Activated T-cell treated with anti-CD3 and anti-CD28 coated beads, Interleukin-2, amount 50 U/mL, for 72 hours (primary cell): ENCODE measurements around the gene PHKG2. TPM values are rescaled to one million over a fixed set of nuclear protein-coding genes. Genes with fewer than 3 reads are reported as not detected.

ENCODE experiments used
- ATAC-seq, 2 donors: fragments of 150-1000 bp; cut with Tn5 transposase; replicated peaks in 1 of 2; 2 replicates each; pipeline ENCODE4 v1.10.0; 2021; ENCODE audit warnings: moderate library complexity in 2 of 2, mild to moderate bottlenecking in 1 of 2
- DNase-seq, 2 donors: peaks; one replicate each; pipeline ENCODE4 v3.0.0; 2021 to 2022; ENCODE audit warnings: mixed read lengths in 1 of 2
- H3K27ac Mint-ChIP-seq: one replicate; pipeline ENCODE4 v1.8.0; 2022; ENCODE audit warnings: mild to moderate bottlenecking, moderate library complexity, mixed read lengths
- H3K27me3 Mint-ChIP-seq: one replicate; pipeline ENCODE4 v1.8.0; 2022; ENCODE audit warnings: low read depth, mixed read lengths
- H3K36me3 Mint-ChIP-seq, 2 donors: one replicate each; pipeline ENCODE4 v1.8.0; 2022; ENCODE audit warnings: mixed read lengths in 2 of 2, mild to moderate bottlenecking in 1 of 2; ENCODE audit not compliant: insufficient read depth in 2 of 2
- H3K4me1 Mint-ChIP-seq: one replicate; pipeline ENCODE4 v1.8.0; 2022; ENCODE audit warnings: low read depth, mixed read lengths
- H3K4me3 Mint-ChIP-seq, 2 donors: one replicate each; pipeline ENCODE4 v1.8.0; 2022; ENCODE audit warnings: mild to moderate bottlenecking in 2 of 2, mixed read lengths in 2 of 2, moderate library complexity in 2 of 2
- H3K9me3 Mint-ChIP-seq, 2 donors: one replicate each; pipeline ENCODE4 v1.8.0; 2022; ENCODE audit warnings: mixed read lengths in 2 of 2
- total RNA-seq, 2 donors: library from RNA; stranded (reverse); gene quantifications; one replicate each; pipeline ENCODE4 v1.2.3, GENCODE V29; 2022

PHKG2 gene
- total RNA-seq, 2 donors from 2014 or later: 38.0 to 38.5 TPM

DNA sequence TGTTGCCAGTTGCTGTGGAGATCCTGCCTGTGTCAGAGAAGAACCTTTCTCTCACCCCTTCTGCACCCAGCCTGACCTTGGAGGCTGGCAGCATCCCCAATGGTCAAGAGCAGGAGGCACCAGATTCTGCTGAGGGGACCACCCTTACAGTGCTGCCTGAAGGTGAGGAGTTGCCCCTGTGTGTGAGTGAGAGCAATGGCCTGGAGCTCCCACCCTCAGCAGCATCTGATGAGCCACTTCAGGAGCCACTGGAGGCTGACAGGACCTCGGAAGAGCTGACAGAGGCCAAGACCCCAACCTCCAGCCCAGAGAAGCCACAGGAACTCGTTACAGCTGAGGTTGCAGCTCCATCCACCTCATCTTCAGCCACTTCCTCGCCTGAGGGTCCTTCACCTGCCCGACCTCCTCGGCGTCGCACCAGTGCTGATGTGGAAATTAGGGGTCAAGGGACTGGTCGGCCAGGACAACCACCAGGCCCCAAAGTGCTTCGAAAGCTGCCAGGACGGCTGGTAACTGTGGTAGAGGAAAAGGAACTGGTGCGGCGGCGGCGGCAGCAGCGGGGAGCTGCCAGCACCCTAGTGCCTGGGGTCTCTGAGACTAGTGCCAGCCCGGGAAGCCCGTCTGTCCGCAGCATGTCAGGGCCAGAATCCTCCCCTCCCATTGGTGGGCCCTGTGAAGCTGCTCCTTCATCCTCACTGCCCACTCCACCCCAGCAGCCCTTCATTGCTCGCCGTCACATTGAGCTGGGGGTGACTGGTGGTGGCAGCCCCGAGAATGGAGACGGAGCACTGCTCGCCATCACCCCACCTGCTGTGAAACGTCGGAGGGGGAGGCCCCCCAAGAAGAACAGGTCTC is 10.2 kb upstream of the PHKG2 start:
- H3K9me3 Mint-ChIP-seq: no peaks in the 10 kb centered on the region
- no peak for DNase-seq
- no peaks in the 10 kb centered on the region for H3K27me3 Mint-ChIP-seq
- H3K27ac Mint-ChIP-seq: no peak overlapping the region
- H3K36me3 Mint-ChIP-seq: peaks cover 8 to 31% of the 10 kb centered on the region in 2 donors
- peaks cover 26% of the 10 kb centered on the region for H3K4me1 Mint-ChIP-seq
- H3K4me3 Mint-ChIP-seq: no peak overlapping the region
- ATAC-seq: no peak

DNA sequence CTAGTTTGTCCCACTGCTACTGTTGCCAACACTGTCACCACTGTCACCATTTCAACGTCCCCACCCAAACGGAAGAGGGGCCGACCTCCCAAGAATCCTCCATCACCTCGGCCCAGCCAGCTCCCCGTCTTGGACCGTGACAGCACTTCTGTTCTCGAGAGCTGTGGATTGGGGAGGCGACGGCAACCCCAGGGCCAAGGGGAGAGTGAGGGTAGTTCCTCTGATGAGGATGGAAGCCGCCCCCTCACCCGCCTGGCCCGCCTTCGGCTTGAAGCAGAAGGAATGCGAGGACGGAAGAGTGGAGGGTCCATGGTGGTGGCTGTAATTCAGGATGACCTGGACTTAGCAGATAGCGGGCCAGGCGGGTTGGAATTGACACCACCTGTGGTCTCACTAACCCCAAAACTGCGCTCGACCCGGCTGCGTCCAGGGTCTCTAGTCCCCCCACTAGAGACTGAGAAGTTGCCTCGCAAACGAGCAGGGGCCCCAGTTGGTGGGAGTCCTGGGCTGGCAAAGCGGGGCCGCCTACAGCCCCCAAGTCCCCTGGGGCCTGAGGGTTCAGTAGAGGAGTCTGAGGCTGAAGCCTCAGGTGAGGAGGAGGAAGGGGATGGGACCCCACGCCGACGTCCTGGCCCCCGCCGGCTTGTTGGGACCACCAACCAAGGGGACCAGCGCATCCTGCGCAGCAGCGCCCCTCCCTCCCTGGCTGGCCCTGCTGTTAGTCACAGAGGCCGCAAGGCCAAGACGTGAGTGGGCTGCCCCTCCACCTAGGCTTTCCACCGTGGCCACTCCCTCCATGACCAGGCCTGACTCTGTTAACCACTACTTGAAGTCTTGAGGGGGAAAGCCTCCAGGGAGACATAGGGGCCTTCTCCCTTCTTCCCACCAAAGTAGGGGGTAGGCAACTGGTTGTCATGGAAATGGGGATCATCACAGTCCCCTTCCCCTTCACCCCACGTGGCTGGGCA is 9.0 kb upstream of the PHKG2 start:
- H3K27ac Mint-ChIP-seq: no peak overlapping the region
- H3K4me3 Mint-ChIP-seq: no peak overlapping the region
- no peak for ATAC-seq
- no peaks in the 10 kb centered on the region for H3K9me3 Mint-ChIP-seq
- H3K27me3 Mint-ChIP-seq: no peaks in the 10 kb centered on the region
- no peak for DNase-seq
- peaks cover 8 to 26% of the 10 kb centered on the region in 2 donors for H3K36me3 Mint-ChIP-seq
- H3K4me1 Mint-ChIP-seq: peaks cover 26% of the 10 kb centered on the region

DNA sequence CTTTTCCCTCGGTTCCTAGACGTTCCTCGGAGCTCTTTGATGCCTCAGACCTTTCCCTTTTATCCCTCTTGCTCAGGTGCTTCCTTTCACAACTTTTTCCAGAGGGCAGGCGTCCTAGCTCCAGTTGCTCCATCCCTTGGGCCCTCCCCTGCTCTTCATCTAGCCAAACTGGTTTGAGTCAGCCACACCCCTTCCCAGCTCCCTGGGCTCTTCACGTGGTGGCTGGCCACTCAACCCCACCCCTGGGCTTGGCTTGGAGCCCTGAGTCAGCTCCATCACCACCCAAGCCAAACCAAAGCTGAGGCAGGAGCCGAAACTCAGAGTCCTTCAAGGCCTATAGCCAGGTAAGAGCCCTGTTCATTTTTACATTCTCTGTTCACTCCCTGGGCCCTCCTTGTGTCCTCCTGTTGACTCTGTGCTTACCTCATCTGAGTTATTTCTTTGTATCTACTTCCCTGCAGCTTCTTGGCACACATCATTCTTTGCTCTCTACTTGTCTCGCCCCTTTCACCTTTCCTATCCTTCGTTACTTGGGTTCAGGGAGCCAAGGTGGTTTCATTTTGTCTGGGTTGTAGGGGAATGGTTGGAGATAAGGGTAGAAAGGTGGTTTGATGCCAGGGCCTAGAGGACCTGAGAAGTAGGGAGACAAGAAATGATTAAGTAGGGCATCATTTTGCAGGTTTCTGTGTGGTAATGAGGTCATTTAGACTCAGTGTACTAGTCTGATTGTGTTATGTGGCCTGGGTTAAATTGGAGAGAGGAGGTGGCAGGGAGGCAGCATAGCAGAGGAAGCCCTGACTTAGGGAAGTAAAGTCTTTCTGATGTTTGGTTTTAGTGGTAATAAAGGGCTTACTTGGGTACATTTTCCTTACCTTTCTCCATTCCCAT is 7.6 kb upstream of the PHKG2 start:
- peaks cover 26% of the 10 kb centered on the region for H3K4me1 Mint-ChIP-seq
- ATAC-seq (peak; percentile 66 to 77), DNase-seq (peak in 1 of 2 donors; percentile 35)
- H3K4me3 Mint-ChIP-seq: peak overlapping the region in 1 of 2 donors; percentile 3
- H3K36me3 Mint-ChIP-seq: peaks cover 8 to 30% of the 10 kb centered on the region in 2 donors
- no peaks in the 10 kb centered on the region for H3K27me3 Mint-ChIP-seq
- peak overlapping the region; percentile 55 for H3K27ac Mint-ChIP-seq
- H3K9me3 Mint-ChIP-seq: no peaks in the 10 kb centered on the region

DNA sequence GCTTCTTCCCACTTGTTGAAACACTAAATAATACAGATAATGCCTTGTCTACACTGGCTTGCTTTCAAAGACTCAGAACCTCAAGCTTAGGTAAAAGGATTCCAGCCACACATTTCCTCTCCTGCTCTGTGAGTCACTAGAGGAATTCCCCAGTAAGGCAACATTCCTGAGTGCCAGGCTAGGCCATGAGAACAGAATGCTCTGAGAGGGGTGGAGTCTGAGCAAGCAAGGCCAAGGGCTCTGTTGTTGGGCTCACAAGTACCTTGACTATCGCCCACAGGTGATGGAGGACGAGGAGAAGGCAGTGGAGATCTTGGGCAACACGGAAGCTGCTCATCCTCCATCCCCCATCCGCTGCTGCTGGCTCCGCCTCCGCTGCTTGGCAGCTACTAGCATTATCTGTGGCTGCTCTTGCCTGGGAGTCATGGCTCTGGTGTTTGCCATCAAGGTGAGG is 6.7 kb upstream of the PHKG2 start:
- H3K4me1 Mint-ChIP-seq: peaks cover 26% of the 10 kb centered on the region
- no peaks in the 10 kb centered on the region for H3K27me3 Mint-ChIP-seq
- H3K36me3 Mint-ChIP-seq: peaks cover 8 to 26% of the 10 kb centered on the region in 2 donors
- DNase-seq: no peak
- no peak for ATAC-seq
- no peak overlapping the region for H3K4me3 Mint-ChIP-seq
- no peaks in the 10 kb centered on the region for H3K9me3 Mint-ChIP-seq
- peak overlapping the region; percentile 12 for H3K27ac Mint-ChIP-seq

GRCh38 chr16:30743716-30744115 is 4.5 kb upstream of the PHKG2 start:
- no peaks in the 10 kb centered on the region for H3K9me3 Mint-ChIP-seq
- ATAC-seq: no peak
- H3K4me1 Mint-ChIP-seq: peaks cover 27% of the 10 kb centered on the region
- H3K36me3 Mint-ChIP-seq: peaks cover 4 to 16% of the 10 kb centered on the region in 2 donors
- H3K27ac Mint-ChIP-seq: no peak overlapping the region
- no peaks in the 10 kb centered on the region for H3K27me3 Mint-ChIP-seq
- no peak overlapping the region for H3K4me3 Mint-ChIP-seq
- no peak for DNase-seq

- Mint-ChIP-seq H3K4me3 (no peak overlapping the region), H3K36me3 (peaks cover 6 to 16% of the 10 kb centered on the region in 2 donors), H3K27me3 (no peaks in the 10 kb centered on the region), H3K27ac (peak overlapping the region; percentile 6), H3K4me1 (peaks cover 27% of the 10 kb centered on the region), H3K9me3 (no peaks in the 10 kb centered on the region)
- DNase-seq (no peak), ATAC-seq (no peak)
These were observed 4.0 kb upstream of the PHKG2 start for GRCh38 chr16:30744183-30744582.

DNA sequence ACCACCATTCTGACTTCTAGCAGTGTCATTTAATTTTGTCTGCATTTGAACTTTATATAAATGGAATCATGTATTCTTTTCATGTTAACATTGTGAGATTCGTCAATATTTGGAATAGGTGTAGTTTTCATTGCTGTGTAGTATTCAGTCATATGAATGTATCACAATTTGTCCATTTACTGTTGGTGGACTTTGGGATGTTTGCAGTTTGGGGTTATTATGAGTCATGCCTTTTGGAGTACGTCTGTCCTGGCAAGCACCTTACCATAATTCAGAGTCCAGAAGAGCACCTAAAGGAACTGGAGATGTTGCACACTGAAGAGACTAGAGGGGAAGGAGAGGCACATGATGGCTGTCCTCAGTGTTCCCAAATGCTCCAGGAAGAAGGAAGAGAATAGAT is 3.1 kb upstream of the PHKG2 start:
- peaks cover 6 to 16% of the 10 kb centered on the region in 2 donors for H3K36me3 Mint-ChIP-seq
- no peak overlapping the region for H3K4me3 Mint-ChIP-seq
- no peaks in the 10 kb centered on the region for H3K27me3 Mint-ChIP-seq
- H3K4me1 Mint-ChIP-seq: peaks cover 33% of the 10 kb centered on the region
- no peaks in the 10 kb centered on the region for H3K9me3 Mint-ChIP-seq
- no peak for DNase-seq
- no peak for ATAC-seq
- H3K27ac Mint-ChIP-seq: peak overlapping the region; percentile 61

DNA sequence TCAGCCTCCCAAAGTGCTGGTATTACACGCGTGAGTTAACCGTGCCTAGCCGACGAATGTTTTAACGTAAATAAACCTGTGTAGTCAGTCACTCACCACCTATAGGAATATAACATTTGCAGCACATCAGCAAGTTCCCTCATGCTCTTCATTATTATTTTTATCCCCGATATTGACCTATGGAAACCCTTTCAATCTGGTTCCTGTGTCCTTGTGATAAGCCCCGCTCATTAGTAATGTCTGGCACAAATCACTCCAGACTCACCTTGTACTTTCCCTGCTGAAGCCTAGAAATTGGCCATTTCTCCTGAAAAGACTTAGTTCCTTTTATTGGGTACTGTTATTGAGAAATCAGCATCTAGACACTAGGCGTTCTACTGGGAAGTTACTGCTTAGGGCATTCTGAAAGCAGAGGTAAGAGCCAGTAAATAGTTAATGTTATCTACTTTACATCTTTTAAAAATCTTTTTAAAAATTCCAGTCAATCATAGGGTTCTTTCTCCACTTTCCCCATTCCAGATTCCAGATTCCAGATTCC is 1.5 kb upstream of the PHKG2 start:
- Mint-ChIP-seq H3K9me3 (no peaks in the 10 kb centered on the region), H3K36me3 (peaks cover 9 to 15% of the 10 kb centered on the region in 2 donors), H3K4me3 (no peak overlapping the region), H3K4me1 (peaks cover 17% of the 10 kb centered on the region), H3K27ac (peak overlapping the region; percentile 72), H3K27me3 (no peaks in the 10 kb centered on the region)
- ATAC-seq: no peak
- no peak for DNase-seq

GRCh38 chr16:30747331-30747730 is 894 bp upstream of the PHKG2 start:
- H3K9me3 Mint-ChIP-seq: no peaks in the 10 kb centered on the region
- ATAC-seq (no peak), DNase-seq (no peak)
- peak overlapping the region; percentile 85 to 95 for H3K4me3 Mint-ChIP-seq
- peak overlapping the region; percentile 72 for H3K27ac Mint-ChIP-seq
- H3K27me3 Mint-ChIP-seq: no peaks in the 10 kb centered on the region
- H3K4me1 Mint-ChIP-seq: peaks cover 16% of the 10 kb centered on the region
- peaks cover 9 to 13% of the 10 kb centered on the region in 2 donors for H3K36me3 Mint-ChIP-seq

DNA sequence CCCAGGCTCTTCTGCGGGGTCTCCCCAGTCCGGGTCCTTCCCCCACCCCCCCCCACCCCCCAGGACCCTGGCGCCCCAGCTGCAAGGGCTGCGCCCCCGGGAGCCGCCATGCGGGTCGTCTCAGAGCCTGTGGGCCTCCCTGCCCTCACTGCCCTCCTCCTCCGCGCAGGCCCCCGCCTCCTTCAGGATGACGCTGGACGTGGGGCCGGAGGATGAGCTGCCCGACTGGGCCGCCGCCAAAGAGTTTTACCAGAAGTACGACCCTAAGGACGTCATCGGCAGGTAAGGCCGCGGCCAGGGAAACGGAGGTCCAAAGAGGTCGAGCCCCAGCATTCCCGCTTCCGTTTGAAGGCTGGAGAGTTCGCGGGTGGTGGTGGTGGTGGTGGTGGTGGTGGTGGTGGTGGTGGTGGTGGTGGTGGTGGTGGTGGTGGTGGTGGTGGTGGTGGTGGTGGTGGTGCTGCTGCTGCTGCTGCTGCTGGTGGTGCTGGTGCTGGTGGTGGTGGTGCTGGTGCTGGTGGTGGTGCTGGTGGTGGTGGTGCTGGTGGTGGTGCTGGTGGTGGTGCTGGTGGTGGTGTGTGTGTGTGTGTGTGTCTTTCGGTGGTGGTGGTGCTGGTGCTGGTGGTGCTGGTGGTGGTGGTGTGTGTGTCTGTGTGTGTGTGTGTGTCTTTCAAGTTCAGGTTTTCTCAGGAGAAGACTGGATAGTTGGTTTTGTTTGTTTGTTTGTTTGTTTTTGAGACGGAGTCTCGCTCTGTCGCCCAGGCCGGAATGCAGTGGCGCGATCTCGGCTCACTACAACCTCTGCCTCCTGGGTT is 615 bp downstream of the PHKG2 start:
- Mint-ChIP-seq H3K27ac (peak overlapping the region; percentile 86), H3K4me1 (peaks cover 16% of the 10 kb centered on the region), H3K27me3 (no peaks in the 10 kb centered on the region), H3K4me3 (peak overlapping the region; percentile 85 to 95), H3K9me3 (no peaks in the 10 kb centered on the region), H3K36me3 (peaks cover 9 to 10% of the 10 kb centered on the region in 2 donors)
- peak; percentile 29 to 44 for ATAC-seq
- DNase-seq: peak; percentile 43 to 49

DNA sequence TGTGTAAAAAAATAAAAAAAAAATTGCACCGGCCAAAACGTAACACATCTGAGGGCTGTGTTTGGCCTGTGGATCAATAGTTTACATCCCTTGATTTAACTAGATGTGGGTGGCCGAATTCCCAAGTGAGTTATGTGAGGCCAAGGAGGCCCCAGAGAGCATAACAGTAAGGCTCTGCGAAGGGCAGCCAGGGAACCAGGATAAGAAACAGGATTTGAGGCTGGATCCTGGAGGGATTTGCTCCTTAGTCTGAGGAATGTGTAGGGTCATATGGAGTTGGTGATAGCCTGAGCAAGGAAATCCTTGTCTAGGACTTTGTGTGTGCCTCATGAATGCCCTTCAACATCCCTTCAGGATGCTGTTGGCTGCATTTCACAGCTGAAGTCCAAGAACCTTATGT is 2.0 kb downstream of the PHKG2 start:
- Mint-ChIP-seq H3K4me3 (no peak overlapping the region), H3K27me3 (no peaks in the 10 kb centered on the region), H3K4me1 (peaks cover 16% of the 10 kb centered on the region), H3K27ac (peak overlapping the region; percentile 86), H3K9me3 (no peaks in the 10 kb centered on the region), H3K36me3 (peaks cover 9 to 12% of the 10 kb centered on the region in 2 donors)
- no peak for ATAC-seq
- DNase-seq: no peak
